ENCODE results near the gene BDKRB2.

BDKRB2 gene

DNA sequence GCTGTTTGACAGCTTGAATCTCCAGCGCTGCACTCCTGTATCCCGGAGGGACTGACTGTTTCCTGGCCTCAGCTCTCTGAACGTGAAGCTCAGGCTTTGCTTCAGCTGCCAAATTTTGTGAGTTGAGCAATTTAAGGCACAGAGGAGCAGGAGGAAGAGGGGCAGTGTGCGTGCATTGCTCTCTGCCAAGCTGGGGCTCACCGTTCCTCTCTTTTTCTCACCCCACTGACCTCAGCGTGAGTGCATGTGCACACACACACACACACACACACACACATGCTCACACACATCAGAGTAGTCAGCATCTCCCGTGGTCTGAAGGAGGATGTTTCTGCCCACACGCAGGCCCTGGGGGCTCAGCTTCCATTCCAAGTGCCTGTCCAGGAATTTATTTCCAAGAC lies 27.8 kb upstream of the BDKRB2 start:
- no peak for DNase-seq (ENCODE audit: low read depth in 2 of 2)

DNA sequence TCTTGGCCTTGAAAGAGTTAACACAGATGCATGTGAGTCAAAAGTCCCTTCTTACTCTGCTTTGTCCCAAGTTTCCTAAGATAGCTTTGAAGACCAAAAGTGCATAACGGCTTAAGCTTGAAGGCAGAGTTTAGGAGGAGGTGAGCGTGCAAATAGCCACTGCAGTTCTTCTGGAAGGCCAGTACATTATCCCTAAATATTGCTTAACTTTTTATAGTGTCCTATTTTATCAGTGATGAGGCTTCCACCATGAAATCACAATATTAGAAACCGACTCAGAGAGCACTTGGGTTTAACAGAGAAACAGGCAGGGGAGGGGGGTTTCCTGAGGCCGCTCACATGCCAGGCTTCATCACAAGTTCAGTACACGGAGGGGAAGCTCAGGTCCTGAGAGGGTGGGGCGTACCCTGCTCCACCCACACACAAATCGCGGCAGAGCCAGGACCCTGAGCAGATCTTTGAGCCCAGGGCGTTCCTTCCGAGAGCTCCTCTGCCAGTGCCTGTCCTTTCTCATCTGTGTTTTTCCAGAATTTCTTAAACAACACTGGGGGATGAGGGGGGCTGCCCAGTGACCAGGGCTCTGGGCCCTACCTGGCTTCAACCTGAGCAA lies 26.8 kb upstream of the BDKRB2 start:
- DNase-seq (ENCODE audit: low read depth in 2 of 2): no peak

DNA sequence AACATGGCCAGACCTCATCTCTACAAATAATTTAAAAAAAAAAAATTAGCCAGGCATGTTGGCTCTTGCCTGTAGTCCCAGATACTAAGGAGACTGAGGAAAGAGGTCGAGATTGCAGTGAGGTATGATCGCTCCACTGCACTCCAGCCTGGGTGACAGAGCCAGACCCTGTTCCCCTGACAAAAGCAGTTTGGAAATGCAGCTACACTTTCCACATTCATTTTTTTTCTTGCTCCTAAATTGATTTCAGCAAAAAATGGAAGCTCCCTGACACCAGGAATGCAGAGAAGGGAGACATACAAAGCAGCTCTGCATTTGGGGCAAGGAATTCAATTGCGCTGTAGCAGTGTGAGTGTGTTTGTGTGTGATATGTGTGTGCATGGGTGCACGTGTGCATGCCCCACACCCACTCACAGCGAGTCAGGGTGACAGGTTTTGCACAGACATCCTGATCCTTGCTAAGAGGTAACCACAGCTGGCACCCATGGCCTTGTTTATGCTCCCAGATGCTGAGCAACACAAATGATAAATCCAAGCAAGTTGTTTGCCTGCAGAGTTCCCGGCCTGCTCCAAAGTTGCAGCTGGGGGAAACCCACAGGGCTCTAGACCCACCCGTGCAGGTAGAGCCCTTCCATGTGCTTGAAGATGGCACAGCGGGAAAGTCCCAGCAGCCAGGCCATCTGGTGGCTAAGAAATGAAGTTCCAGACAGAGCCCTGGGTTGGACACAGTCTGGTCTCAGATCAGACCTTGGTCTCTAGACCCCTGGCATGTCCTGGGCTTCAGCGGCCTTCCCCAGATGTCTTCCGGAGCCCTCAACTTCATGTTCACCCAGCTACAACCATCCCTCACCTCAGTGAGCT lies 25.9 kb upstream of the BDKRB2 start:
- no peak for DNase-seq (ENCODE audit: low read depth in 2 of 2)

DNA sequence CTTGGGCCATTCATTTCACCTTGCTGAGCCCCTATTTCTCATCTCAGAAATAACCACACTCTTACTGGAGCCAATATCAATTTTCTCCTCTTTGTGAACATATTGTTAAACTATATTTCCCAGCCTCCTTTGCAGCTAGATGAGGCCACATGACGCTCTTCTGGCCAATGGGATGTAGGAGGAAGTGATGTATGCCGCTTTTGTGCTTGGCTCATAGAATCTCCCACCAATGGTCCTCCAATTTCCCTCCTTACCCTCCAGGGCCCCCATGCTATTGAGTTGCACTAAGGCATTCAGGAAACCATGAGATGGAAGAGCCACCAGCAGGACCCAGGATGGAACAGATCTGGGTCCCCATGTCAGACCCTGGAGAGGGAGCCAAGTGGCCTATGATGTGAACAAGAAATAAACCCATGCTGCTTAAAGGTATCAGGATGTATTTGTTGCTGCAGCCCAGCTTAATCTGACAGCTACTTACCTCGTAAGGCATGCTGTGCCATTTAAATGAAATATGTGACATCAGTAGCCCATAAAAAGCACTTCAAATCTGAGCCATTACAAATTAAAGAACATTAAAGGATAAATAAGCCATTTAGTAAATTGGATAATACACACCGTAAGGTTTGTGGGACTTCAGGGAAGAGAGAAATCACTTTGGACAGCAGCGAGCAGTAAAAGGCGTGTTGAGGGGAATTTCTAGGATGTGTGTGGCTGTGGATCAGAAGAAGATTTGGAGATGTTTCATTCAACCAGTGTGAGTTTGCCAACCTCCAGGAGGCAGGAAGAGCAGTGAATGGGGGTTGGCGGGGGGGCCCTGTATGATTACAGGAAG lies 24.4 kb upstream of the BDKRB2 start:
- DNase-seq (ENCODE audit: low read depth in 2 of 2): no peak

DNA sequence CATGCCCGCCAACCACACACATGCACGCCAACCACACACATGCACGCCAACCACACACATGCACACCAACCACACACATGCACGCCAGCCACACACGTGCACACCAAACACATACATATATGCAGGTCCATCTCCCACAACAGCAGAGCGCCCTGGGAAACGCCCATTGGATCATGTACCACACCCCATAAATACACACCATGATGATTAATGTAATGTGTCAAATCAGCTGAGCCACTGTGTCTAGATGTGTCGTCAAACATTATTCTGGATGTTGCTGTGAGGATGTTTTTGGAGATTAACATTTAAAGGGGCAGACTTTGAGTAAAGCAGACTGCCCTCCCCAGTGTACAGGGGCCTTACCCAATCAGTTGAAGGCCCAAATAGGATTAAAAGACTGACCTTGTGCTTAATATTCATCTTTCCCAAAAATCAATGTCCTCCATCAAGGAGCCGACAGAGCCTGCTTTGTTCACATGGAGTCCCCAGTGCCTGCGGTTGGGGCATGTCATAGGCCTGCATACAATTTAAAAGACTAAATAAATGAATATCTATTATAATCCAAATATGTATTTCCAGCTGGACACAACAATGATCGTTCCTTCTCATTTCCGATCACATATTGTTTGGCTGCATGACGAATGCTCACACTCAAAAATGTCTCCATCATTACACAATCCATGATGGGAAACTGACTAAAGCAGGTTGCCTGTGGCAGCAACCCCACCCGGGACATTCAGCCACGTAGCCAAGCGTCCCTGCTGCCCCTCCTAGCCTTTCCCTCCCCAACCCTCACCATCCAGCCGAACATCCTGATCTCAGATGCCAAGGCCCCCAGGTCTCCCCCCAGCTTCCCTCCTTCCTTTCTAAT lies 23.2 kb upstream of the BDKRB2 start:
- no peak for DNase-seq (ENCODE audit: low read depth in 2 of 2)

DNA sequence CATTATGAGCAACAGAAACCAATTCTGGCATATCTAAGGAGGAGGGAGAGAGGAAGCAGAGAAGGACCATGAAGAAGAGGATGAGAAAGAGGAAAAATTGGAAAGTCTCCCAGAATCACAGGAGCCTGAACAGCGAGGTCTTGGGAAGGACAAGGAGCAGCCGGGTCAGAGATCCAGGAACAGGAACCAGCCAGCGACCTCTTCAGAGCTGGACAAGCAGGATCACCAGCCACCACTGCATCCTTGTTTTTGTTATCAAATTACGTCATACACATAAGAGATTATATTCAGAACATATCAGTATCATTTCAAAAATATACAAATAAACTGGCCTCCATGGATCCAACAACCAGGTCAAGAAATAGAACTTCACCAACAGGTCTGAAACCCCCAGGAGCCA lies 22.1 kb upstream of the BDKRB2 start:
- no peak for DNase-seq (ENCODE audit: low read depth in 2 of 2)

DNA sequence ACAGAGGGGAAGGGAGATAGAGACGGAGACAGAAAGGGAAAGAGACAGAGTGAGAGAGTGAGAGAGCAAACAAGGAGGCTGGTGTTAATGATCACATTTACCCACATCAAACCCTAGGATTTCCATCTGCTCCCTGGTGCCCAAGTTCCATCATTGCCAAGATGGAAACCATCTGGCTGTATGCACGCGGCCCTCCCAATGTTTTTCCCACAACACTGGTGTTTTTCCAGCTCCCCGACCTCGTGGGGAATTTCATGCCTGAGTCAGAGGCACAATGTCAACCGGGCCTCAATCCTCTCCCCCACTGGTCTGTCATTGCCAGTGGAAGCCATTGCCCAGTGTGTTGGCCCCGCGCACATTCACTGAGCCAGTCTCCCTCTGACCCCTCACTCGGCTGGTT lies 19.9 kb upstream of the BDKRB2 start:
- DNase-seq (ENCODE audit: low read depth in 2 of 2): no peak

DNA sequence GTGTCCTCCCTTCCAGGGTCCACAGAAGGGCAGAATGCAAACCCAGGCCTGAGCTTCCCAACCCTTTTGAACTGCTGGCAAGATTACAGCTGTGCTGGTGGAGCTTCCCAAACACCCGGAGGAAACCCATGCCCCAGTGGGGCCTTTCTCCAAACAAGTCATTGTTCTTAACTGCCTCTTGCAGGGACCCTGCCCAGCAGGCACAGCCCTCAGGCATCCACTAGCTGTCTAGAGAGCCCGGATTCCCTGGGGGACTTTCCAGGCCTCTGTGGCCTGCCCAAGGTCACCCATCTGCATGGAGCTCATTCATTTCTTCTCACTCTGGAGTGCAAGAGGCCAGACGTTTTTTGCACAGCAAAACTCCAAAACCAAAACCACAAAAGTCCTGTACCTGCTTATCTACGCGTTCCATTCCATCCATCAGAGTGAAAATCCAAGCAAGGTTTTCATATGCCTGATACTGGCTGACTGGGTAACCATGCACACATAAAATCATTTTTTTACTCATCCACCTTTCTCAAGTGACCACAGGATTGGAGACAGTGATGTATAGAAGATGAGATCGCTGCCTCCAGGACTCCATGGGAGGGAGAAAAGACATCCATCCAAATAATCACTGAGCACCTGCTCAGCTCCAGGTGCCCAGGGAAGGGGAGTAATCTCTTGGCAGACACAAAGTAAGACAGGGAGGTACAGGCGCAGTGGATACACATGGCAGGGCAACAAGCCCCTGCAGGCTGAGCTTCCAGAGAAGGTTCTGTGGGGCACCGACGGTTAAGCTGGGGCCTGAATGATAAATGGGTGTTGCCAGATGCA lies 17.2 kb upstream of the BDKRB2 start:
- no peak for DNase-seq (ENCODE audit: low read depth in 2 of 2)

DNA sequence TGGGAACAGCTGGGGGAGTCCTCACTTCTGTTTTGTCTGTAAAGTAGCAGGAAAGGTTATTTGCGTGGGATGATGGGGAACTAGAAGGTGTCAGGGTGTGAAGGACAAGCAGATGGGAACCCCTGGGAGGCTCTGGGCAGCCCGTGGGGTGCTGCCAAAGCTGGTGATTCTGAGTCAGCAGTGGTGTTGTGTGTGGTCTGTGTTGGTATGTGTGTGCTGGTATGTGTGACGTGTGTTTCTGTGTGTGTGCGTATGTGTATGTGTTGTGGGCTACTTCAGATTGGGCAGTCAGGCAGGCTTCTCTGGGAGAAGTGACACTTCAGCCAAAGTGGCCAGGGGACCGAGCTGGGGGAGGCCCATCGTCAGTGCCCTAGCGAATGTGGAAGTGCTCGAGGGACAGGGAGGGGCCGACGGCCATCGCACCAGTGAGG lies 15.3 kb upstream of the BDKRB2 start:
- no peak for DNase-seq (ENCODE audit: low read depth in 2 of 2)

DNA sequence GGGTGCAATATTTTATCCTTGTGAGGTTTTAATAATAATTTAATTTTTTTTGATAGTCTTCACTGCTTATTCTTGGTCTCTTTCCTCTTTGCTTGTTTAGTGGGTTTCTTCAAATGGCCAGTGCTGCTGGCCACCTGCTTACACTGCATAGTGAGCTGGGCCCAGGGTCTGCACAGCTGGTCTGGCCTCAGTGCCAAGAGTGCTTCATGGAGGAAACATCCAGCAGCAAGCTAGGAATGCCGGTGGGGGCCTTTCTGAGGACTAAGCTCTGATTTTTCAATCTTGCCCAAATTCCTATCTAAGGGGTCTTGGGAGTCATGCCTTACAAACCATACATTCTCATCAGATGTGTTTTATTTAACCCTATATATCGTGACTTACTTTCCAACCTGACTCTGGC lies 13.3 kb upstream of the BDKRB2 start:
- DNase-seq (ENCODE audit: low read depth in 2 of 2): no peak

DNA sequence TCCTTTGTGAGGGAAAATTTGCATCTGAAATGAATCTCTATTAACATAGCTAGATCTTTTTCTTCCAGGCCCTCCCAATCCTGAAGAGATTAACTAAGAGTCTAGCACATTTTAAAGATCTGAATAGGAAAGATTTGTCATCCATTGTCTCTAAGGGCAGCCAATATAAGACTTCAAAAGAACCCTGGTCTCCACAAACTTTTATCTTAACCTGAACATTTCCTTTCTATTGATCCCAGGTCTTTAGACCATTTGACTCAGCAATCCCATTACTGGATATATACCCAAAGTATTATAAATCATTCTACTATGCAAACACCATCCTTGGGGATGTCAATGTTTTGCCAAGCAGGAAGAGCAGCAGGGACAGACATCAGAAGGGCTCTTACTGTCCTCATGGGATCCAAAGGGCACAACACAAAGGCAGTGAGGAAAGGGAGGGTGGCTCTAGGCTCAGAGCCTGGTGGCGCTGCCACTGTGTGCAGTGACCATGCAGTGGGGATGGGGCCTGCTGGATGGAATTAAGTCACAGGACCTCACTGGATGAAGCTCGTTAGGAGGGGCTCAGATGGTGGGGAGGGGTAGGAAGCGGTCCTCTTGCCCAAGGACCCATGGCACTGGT lies 12.7 kb upstream of the BDKRB2 start:
- no peak for DNase-seq (ENCODE audit: low read depth in 2 of 2)

DNA sequence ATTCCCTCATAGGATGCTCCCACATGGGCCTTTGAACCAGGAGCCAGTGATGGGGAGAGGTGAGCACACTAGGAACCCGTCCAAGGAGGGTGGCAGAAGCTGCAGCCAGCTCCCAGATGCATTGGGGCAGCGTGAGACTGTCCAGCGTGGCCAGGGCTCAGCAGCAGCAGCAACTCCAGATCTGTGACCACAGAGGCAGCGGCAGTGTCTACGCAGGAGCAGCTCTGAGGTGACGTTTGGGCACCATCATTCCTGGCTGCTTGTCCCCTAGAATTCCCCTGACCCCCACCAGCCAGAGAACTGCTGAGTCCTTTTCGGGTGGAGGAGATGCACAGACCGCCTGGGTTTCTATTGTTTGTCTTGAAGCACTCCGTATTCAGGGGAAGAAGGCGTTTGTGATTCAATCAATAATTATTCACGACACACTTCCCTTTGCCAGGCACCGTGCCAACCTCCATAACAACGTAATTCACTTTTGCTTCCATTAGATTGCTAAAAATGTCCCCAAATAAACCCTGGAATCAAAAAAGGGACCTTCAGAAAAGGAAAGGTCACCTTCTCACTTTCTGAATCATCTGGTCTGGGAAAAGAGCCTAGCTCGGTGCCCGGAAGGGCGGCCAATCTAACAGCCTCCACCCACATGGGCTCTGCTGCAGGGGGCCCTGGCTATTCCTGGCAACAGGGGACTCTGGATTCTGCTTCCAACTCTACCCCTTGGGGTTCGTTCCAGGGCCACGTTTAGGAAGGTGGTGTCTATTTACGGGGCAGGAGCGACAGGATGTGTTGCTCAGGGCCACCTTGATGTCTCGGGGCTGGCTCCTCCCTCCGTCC lies 11.4 kb upstream of the BDKRB2 start:
- DNase-seq (ENCODE audit: low read depth in 2 of 2): no peak

DNA sequence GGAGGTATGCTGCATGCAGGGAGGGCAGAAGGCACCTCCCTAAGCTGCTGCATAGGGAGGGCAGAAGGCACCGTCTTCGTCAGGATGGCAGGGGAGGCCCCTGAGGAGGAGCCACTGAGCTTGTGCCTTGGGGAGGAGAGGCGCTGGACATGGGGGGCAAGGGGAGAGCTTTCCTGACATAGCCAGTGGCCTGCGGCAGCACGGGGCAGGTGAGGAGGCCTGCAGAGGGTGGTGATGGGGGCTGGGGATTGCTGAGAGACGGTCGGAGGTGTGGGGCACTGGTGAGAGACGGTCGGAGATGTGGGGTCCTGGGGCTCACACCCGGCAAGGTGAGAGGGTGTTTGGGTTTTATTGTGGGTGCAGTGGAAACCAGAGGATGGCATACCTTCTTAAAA lies 10.4 kb upstream of the BDKRB2 start:
- no peak for DNase-seq (ENCODE audit: low read depth in 2 of 2)

DNA sequence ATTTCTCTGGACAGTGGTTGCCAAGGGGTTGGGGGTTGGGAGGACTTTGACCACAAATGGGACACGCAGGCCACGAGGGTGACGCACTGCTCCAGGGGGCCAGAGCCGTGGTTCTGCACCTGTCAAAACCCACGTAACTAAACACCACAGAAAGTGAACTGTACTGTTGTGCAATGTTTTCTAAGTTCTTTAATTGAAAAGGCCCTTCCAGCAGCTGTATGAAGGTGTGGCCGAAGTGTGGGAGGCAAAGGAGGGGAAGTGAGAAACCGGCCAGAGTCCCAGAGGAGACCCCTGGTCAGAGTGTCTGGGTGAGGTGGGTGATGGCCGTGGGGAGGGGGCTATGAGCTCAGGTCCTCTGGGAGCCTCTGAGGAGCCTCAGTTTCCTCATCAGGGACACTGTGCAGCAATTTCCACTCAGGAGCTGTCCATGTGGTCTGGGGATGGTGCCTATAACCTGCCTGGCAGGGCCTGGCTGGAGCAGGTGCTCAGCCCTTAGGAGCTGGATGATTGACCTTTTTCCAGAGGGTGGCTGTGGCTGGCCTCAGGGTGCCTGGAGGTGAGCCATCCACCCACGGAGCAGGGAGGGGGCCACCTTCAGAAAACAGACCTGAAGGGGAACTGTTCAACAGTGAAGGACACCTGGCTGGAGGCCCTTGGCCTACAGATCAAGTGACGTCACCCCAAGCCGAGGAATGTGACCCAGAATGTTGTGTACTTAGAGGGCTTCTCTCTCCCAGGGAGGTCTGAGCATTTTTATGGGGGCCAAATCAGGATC lies 9.8 kb upstream of the BDKRB2 start:
- DNase-seq (ENCODE audit: low read depth in 2 of 2): no peak

DNA sequence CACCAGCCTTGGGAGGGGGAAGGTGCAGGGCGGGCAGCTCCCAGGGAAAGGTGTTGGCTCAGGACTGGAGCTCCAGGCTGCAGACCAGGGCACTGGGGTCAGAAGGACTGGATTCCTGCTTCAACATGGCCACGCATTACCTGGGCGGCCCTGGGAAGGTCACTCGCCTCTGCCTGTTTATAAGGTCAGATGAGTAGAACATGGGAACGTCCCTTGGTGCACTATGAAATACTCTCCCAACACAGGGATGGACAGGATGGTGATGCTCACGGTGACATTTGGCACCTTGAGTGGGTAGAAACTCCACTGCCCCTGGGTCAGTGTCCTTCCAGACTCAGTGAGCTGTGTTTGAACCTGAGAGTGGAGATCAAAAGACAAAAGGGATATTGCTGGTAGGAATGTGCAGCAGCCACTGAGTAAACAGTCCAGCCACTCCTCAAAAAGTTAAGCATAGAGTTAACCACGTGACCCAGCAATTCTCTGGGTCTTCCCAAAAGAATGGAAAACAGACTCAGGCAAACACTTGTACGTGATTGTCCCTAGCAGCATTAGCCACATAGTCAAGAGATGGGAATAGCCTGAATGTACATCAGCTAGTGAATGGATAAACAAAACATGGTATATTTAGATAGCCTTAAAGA lies 9.1 kb upstream of the BDKRB2 start:
- DNase-seq (ENCODE audit: low read depth in 2 of 2): no peak

DNA sequence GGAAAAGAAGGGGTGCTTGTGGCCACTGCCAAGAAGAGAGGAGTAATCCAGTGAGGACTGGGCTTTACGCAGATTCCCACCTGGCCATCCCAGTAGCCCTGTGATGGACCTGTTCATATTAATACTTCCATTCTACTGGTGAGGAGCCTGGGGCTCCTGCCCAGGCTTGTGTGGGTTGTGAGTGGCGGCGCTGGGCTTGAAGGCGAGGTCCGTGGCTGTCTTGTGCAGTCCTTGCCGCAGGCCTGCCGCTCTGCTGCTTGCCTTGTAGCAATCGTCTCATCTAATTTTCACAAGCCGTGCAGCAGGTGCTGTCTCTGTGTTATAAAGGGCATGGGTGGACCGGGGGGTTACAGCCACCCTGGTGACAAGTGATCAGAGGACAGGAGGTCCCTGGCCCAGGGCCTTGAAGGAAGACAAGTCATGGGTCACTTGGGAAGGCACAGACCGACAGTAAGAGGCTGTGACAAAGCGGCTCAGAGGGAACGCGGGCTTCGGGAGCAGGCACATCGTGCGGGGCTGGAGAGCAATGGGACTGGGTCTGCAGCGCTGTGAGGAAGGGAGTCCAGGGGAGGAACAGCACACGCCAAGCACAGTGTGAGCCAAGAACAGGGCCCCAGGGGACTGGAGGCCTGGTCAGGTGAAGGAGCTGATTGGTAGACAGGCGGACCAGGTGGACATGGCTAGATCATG lies 7.3 kb upstream of the BDKRB2 start:
- DNase-seq (ENCODE audit: low read depth in 2 of 2): no peak

DNA sequence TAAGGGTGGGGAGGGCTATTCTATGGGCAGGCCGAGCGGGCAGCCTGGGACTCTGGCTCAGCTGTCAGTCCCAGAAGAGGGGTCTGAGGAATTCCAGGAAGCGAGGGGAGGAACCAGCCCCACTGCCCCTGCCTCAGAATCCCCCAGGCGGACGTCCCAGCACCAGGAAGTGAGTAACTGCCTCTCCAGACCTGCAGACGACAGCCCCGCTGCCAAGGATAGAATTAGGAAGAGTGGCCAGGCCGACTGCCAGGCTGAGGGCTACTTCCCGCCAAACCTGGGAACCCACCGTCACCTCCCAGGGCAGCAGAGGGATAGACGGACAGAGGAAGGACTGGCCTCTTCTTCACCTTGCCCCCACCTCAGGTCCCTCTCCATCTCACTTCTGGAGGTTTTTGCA lies 6.7 kb upstream of the BDKRB2 start:
- no peak for DNase-seq (ENCODE audit: low read depth in 2 of 2)

All from activated CD8-positive, alpha-beta memory T cell treated with anti-CD3 and anti-CD28 coated beads for 4 hours (primary cell).